ENCODE measurements around the gene SEMA6D.

The SEMA6D gene

GRCh38 chr15:47820747-47821319 is 103.5 kb downstream of the SEMA6D start:
- Histone ChIP-seq H3K9ac (ENCODE audit: low read length) (no peak overlapping the region), H3K4me1 (ENCODE audit: control insufficient read depth, insufficient read depth, low read length) (no peaks in the 10 kb centered on the region), H3K4me3 (ENCODE audit: low read length) (no peak overlapping the region), H3K9me3 (ENCODE audit: control insufficient read depth, low read length) (no peaks in the 10 kb centered on the region), H3K27me3 (ENCODE audit: control insufficient read depth, insufficient read depth, low read length) (no peaks in the 10 kb centered on the region), H3K36me3 (ENCODE audit: control insufficient read depth, insufficient read depth, low read length) (no peaks in the 10 kb centered on the region)

GRCh38 chr15:47822048-47822447 is 104.7 kb downstream of the SEMA6D start:
- Histone ChIP-seq H3K4me1 (ENCODE audit: control insufficient read depth, insufficient read depth, low read length) (no peaks in the 10 kb centered on the region), H3K9ac (ENCODE audit: low read length) (no peak overlapping the region), H3K27me3 (ENCODE audit: control insufficient read depth, insufficient read depth, low read length) (no peaks in the 10 kb centered on the region), H3K9me3 (ENCODE audit: control insufficient read depth, low read length) (no peaks in the 10 kb centered on the region), H3K36me3 (ENCODE audit: control insufficient read depth, insufficient read depth, low read length) (no peaks in the 10 kb centered on the region), H3K4me3 (ENCODE audit: low read length) (no peak overlapping the region)
